UCSD-AML1 (cell line): Measurements from ENCODE around the gene ATP9B.

ENCODE experiments used
- DNase-seq: peaks from one replicate; lab custom pipeline; 2025; ENCODE audit not compliant: unreplicated experiment; lab: John Stamatoyannopoulos, UW

The ATP9B gene

DNA sequence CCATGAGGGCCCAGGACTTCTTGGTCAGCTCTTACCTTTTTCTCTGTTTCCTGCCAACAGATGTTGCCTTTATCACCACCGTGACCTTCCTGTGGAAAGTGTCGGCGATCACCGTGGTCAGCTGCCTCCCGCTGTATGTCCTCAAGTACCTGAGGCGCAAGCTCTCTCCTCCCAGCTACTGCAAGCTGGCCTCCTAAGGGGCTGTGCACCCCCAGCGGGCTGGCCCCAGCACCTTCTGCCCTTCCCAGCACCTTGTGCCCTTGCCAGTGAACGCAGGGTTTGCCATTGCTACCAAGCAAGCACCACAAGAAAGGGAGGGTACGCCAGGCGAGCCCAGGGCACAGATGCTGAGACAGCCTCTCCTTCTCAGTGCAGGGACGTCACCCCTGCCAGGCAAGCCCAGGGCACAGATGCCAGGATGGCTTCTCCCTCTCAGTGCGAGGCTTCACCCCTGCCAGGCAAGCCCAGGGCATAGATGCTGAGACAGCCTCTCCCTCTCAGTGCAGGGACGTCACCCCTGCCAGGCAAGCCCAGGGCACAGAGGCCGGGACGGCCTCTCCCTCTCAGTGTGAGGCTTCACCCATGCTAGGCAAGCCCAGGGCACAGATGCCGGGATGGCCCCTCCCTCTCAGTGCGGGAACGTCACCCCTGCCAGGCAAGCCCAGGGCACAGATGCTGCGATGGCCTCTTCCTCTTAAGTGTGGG lies 308.1 kb downstream of the ATP9B start:
- no peak for DNase-seq

GRCh38 chr18:79378536-79379250 lies 309.5 kb downstream of the ATP9B start:
- DNase-seq = peak; percentile 72

DNA sequence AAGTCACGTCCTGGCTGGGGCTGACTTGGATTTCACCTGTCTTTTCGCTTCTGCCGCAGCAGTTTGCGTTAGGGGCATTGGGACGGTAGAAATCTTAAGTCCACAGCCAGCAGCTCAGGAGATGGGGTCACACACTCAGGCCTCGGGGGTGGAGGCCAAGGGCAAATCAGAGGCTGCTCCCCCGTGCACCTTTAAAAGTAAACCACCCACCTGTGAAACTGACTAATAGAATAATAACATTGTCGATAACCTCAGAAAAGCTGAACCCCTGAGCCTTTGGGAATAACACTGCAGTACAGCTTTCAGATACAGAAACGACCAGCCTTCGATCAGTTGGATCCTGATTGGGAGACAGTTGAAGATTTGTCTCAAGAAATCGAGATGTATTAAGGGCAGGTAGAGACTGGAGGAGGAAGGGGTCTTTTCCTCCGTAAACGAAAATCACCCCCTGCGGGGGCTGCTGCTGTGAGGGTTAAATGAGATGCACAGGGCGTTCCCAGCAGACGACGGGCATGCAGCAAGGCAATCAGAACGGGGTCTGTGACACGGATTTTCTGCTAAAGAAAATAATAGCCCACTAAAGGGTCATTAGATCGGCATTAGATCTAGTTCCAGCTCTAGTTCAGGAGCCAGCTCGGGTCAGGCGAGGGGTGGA lies 310.2 kb downstream of the ATP9B start:
- no peak for DNase-seq

GRCh38 chr18:79379931-79380815 lies 311.0 kb downstream of the ATP9B start:
- DNase-seq = no peak

- peak; percentile 64 for DNase-seq
Measured at GRCh38 chr18:79380816-79381806, 311.9 kb downstream of the ATP9B start.

GRCh38 chr18:79381811-79382311 lies 312.7 kb downstream of the ATP9B start:
- no peak for DNase-seq

DNA sequence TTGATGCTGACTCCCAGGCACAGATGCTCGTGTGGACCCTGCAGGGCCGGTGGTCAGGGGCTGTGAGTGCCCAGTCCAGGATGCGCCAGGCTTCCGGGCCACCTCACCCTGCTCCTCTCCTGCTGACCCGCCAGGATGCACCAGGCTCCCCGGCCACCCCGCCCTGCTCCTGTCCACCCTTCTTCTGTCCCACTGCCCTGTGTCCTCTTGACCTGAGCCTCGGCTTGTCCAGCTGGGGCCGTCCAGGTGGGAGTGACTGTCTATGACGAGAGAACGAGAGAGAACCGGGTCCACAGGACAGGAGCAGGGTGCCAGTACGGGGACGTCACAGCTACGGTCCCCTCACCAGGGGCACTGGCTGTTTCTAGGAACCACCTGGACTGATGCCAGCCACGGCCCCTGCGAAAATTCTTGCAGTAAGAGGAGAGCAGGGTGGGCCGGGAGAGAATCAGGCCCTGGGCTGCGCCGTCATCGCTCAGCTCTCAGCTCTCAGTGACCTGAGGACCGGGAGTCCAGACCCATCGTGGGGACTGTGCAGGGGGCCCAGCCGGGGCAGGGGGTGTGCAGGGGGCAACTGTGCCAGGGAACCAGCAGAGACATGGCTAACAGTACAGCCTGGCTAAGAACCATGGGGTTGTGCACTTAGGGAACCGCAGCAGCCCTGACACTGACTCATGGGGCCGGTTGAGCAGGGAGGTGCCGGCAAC lies 313.6 kb downstream of the ATP9B start:
- DNase-seq = no peak

DNA sequence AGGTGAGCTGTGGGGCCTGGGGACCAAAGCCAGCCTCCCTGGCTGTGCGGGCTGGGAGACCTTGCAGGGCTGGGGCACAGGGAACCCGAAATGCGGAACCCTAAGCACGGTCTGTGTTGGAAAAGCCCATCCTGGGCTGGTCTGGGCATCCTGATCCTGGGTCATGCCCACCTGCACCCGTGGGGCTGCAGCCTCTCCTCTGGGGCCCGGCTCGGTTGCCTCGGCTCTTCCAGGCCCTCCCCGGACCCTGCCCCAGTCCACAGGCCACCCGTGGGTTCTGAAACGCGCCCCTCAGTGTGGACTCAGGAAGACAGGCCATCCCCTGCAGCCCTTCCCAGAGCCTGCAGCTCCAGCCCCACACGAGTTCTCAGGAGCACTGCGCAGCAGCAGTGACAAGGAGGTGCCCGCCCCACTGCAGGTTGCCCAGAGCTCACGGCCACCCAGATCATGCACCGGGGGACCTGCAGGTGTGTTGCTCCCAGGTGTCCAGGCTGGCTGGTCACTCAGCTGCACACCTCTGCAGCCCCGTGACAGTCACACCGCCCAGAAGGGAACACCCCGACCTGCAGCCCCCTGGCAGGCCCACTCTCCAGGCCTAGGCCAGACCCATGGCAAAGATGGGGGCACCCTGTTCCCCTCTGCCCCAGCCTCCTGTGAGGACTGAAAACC lies 314.3 kb downstream of the ATP9B start:
- no peak for DNase-seq

DNA sequence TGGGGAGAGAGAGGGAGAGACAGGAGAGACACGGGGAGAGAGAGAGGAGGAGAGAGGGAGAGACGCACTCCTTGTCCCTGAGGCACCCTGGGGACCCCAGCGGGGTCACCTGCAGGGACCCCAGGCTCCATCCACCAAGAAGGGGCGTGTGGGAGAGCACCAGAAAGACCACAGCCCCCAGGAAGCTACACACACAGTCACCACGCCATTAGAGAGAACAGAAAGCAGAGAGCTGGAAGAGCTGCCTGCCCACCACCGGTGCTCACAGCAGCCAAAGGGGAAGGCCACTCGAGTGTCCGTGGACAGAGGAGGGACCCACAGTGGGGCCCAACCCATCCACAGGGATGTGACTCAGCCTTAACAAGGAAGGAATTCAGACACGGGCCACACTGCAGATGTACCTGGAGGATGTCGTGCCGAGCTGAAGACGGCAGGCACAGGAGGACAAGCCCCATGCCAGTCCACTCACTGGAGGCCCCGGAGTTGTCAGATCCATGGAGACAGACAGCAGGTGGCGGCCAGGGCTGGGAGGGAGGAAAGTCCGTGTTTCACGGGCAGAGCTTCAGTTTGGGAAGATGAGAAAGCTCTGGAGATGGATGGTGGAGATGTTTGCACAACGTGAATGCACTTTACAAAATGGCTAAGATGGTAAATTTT lies 315.1 kb downstream of the ATP9B start:
- no peak for DNase-seq

GRCh38 chr18:79384834-79385233 lies 315.6 kb downstream of the ATP9B start:
- DNase-seq = no peak

DNA sequence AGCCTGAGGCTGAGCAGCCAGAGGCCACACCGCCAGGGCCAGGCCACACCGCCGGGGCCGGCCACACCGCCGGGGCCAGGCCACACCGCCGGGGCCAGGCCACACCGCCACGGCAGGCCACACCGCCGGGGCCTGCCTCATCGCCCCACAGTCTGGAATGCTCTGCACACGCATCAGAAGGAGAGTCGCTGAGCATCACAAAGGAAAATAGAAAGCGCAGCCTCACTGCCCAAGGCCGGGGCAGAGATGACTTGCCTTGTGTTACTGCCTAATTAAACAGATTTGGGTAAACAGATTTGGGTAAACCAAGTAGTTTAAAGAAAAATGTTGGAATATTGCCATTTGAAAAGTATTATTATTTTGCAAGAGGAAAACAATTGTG lies 316.1 kb downstream of the ATP9B start:
- DNase-seq = no peak

DNA sequence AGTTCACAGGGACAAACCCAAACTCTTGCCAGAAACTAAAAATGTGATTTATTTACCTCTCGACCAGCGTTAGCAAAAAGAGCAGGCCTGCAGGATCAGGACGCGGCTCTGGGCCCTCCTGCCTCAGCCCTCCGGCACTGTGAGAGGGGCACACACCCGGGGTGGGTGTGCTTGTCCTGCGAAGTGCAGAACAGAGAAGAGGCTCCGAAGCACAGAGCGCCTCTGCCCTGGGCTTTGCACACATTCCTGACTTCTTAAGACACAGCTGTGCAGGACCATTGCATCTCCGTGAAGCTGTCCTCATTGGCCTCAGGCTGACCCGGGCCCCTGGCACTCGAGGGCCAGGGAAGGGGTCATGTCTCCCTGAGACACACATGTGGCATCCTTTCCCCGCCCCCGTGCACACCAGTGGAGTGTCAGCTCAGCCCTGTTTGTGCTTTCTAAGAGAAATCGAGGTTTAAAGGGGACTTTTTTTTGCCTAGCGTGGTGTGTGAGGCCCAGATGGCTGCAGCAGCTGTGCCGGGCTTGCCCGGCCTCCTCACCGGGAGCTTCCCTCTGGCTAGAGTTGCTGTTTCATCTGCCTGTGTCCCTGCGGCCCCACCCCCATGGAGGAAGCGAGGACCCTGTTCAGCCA lies 316.6 kb downstream of the ATP9B start:
- DNase-seq = no peak

DNA sequence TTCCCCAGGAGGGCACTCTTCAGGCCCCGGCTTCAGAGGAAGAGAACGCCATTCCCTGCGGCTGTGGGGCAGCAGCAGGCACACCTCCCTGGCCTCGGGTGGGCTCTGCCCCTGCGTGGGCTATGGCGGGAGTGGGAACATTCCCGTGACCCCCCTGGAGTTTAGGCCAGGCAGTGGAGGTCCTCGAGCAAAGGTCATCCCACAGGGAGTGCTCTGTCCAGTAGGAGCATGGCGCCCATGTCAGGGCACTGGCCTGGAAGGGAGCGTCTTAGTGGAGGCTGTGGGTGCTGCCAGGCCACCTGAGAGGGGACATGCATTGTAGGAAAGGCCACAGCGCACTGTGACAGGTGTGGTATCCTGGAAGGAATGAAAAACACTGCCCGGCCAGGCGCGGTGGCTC lies 317.4 kb downstream of the ATP9B start:
- no peak for DNase-seq

- no peak for DNase-seq
Measured at GRCh38 chr18:79387214-79387613, 318.0 kb downstream of the ATP9B start.

- no peak for DNase-seq
Measured at GRCh38 chr18:79387615-79388014, 318.4 kb downstream of the ATP9B start.

- DNase-seq = no peak
Measured at GRCh38 chr18:79388043-79388442, 318.8 kb downstream of the ATP9B start.

GRCh38 chr18:79389689-79390088 lies 320.5 kb downstream of the ATP9B start:
- DNase-seq = no peak

DNA sequence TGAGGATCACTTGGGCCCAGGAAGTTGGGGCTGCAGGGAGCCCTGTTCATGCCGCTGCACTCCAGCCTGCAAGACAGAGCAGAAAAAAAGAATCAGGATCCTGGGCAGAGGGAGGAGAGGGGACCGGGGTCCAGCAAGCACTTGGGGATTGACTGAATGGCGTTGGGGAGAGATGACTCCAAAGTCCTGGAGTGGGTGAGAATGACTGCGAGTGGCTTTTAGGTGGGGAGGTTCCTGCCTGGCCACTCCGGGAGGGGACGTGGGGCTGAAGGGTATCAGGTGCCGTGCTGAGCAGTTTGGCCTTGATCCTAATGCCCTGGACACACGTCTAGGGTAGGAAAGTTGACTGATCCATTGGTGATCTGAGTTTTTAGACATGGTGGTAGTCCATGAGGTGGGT lies 323.0 kb downstream of the ATP9B start:
- no peak for DNase-seq
